Neural progenitor cell (in vitro differentiated cells): ENCODE data around the gene CYP4F3.

Experiments used
- EZH2 ChIP-seq: fragments of 200-600 bp; sonication (generic); IDR thresholded peaks from 2 replicates; pipeline ENCODE4 v1.6.1; 2017; ENCODE audit warnings: antibody characterized with exemption, mild to moderate bottlenecking, moderate library complexity
- TF ChIP-seq, protein P1 (sequence below): fragments of 200-600 bp; sonication (generic); IDR thresholded peaks from 2 replicates; pipeline ENCODE4 v1.5.1; 2017; ENCODE audit warnings: antibody characterized with exemption, mild to moderate bottlenecking

DNA sequence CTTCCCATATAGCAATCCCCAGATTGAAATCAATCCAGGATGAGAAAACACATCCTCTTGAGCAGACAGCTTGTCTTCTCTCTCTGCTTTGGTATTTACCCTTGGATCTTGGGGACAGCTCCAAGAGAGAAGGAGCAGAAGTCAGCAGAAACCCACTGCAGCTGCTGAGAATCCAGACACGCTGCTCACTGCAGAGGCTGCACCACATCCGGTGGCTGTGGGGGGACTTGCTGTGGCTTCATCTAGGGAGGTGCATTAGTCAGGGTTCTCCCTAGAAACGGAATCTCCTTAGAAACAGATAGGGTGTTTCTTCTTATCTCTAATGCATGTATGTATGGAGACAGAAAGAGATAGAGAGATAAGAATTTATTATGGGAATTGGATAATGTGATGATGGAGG, 34.9 kb downstream of the CYP4F3 start:
- TF ChIP-seq, protein P1, sequence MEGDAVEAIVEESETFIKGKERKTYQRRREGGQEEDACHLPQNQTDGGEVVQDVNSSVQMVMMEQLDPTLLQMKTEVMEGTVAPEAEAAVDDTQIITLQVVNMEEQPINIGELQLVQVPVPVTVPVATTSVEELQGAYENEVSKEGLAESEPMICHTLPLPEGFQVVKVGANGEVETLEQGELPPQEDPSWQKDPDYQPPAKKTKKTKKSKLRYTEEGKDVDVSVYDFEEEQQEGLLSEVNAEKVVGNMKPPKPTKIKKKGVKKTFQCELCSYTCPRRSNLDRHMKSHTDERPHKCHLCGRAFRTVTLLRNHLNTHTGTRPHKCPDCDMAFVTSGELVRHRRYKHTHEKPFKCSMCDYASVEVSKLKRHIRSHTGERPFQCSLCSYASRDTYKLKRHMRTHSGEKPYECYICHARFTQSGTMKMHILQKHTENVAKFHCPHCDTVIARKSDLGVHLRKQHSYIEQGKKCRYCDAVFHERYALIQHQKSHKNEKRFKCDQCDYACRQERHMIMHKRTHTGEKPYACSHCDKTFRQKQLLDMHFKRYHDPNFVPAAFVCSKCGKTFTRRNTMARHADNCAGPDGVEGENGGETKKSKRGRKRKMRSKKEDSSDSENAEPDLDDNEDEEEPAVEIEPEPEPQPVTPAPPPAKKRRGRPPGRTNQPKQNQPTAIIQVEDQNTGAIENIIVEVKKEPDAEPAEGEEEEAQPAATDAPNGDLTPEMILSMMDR: no peak
- TF ChIP-seq EZH2: no peak
